ENCODE data around the gene CDH22.

Gene CDH22

GRCh38 chr20:46322641-46323040 lies 14.3 kb upstream of the CDH22 start:
- Mint-ChIP-seq H3K27me3 (ENCODE audit: low read depth) (peaks cover 10% of the 10 kb centered on the region), H3K4me3 (no peak overlapping the region), H3K9me3 (no peaks in the 10 kb centered on the region), H3K4me1 (ENCODE audit: low read depth) (no peaks in the 10 kb centered on the region), H3K36me3 (ENCODE audit: low read depth) (no peaks in the 10 kb centered on the region), H3K27ac (no peak overlapping the region)
- DNase-seq (ENCODE audit: low spot score) = no peak

- Mint-ChIP-seq H3K36me3 (ENCODE audit: low read depth) (no peaks in the 10 kb centered on the region), H3K4me1 (ENCODE audit: low read depth) (no peaks in the 10 kb centered on the region), H3K4me3 (no peak overlapping the region), H3K27me3 (ENCODE audit: low read depth) (peaks cover 53% of the 10 kb centered on the region), H3K27ac (no peak overlapping the region), H3K9me3 (no peaks in the 10 kb centered on the region)
- DNase-seq (ENCODE audit: low spot score) = no peak
Measured at GRCh38 chr20:46317685-46318177, 9.4 kb upstream of the CDH22 start.

GRCh38 chr20:46316984-46317684 lies 8.8 kb upstream of the CDH22 start:
- DNase-seq (ENCODE audit: low spot score) = no peak
- Mint-ChIP-seq H3K9me3 (no peaks in the 10 kb centered on the region), H3K27ac (no peak overlapping the region), H3K4me1 (ENCODE audit: low read depth) (peaks cover under 1% of the 10 kb centered on the region), H3K4me3 (no peak overlapping the region), H3K36me3 (ENCODE audit: low read depth) (no peaks in the 10 kb centered on the region), H3K27me3 (ENCODE audit: low read depth) (peaks cover 54% of the 10 kb centered on the region)

- H3K36me3 Mint-ChIP-seq (ENCODE audit: low read depth) = no peaks in the 10 kb centered on the region
Measured at GRCh38 chr20:46315311-46315710, 7.0 kb upstream of the CDH22 start.

GRCh38 chr20:46312945-46313861 lies 4.9 kb upstream of the CDH22 start:
- Mint-ChIP-seq H3K9me3 (no peaks in the 10 kb centered on the region), H3K36me3 (ENCODE audit: low read depth) (no peaks in the 10 kb centered on the region), H3K27me3 (ENCODE audit: low read depth) (peaks cover 83% of the 10 kb centered on the region), H3K4me1 (ENCODE audit: low read depth) (peaks cover 6% of the 10 kb centered on the region), H3K4me3 (no peak overlapping the region), H3K27ac (no peak overlapping the region)
- no peak for DNase-seq (ENCODE audit: low spot score)

More at GRCh38 chr20:46315311-46315710, 7.0 kb upstream of the CDH22 start:
- Mint-ChIP-seq H3K27me3 (ENCODE audit: low read depth) (peaks cover 72% of the 10 kb centered on the region), H3K27ac (no peak overlapping the region), H3K9me3 (no peaks in the 10 kb centered on the region), H3K4me3 (no peak overlapping the region), H3K4me1 (ENCODE audit: low read depth) (peaks cover 4% of the 10 kb centered on the region)
- no peak for DNase-seq (ENCODE audit: low spot score)

- no peak overlapping the region for H3K27ac Mint-ChIP-seq
- H3K4me3 Mint-ChIP-seq = no peak overlapping the region
- peaks cover 6% of the 10 kb centered on the region for H3K4me1 Mint-ChIP-seq (ENCODE audit: low read depth)
- H3K27me3 Mint-ChIP-seq (ENCODE audit: low read depth) = peaks cover 82% of the 10 kb centered on the region
- no peaks in the 10 kb centered on the region for H3K36me3 Mint-ChIP-seq (ENCODE audit: low read depth)
- no peaks in the 10 kb centered on the region for H3K9me3 Mint-ChIP-seq
- no peak for DNase-seq (ENCODE audit: low spot score)
Measured at GRCh38 chr20:46312075-46312944, 4.0 kb upstream of the CDH22 start.

- Mint-ChIP-seq H3K27ac (no peak overlapping the region), H3K4me3 (no peak overlapping the region), H3K36me3 (ENCODE audit: low read depth) (no peaks in the 10 kb centered on the region), H3K4me1 (ENCODE audit: low read depth) (peaks cover 8% of the 10 kb centered on the region), H3K27me3 (ENCODE audit: low read depth) (peaks cover 81% of the 10 kb centered on the region), H3K9me3 (no peaks in the 10 kb centered on the region)
- no peak for DNase-seq (ENCODE audit: low spot score)
Measured at GRCh38 chr20:46311719-46312074, 3.4 kb upstream of the CDH22 start.

- no peak overlapping the region for H3K4me3 Mint-ChIP-seq
- H3K4me1 Mint-ChIP-seq (ENCODE audit: low read depth) = peaks cover 9% of the 10 kb centered on the region
- no peaks in the 10 kb centered on the region for H3K9me3 Mint-ChIP-seq
Measured at GRCh38 chr20:46311039-46311650, 2.8 kb upstream of the CDH22 start.

GRCh38 chr20:46309945-46310344 lies 1.6 kb upstream of the CDH22 start:
- H3K27ac Mint-ChIP-seq = no peak overlapping the region
- H3K4me1 Mint-ChIP-seq (ENCODE audit: low read depth) = peaks cover 9% of the 10 kb centered on the region
- no peaks in the 10 kb centered on the region for H3K36me3 Mint-ChIP-seq (ENCODE audit: low read depth)
- H3K4me3 Mint-ChIP-seq = no peak overlapping the region
- no peak for DNase-seq (ENCODE audit: low spot score)
- no peaks in the 10 kb centered on the region for H3K9me3 Mint-ChIP-seq
- peaks cover 80% of the 10 kb centered on the region for H3K27me3 Mint-ChIP-seq (ENCODE audit: low read depth)

More at GRCh38 chr20:46311039-46311650, 2.8 kb upstream of the CDH22 start:
- peaks cover 81% of the 10 kb centered on the region for H3K27me3 Mint-ChIP-seq (ENCODE audit: low read depth)
- no peaks in the 10 kb centered on the region for H3K36me3 Mint-ChIP-seq (ENCODE audit: low read depth)
- DNase-seq (ENCODE audit: low spot score) = no peak
- H3K27ac Mint-ChIP-seq = no peak overlapping the region

GRCh38 chr20:46307999-46308257 lies 370 bp downstream of the CDH22 start:
- Mint-ChIP-seq H3K9me3 (no peaks in the 10 kb centered on the region), H3K36me3 (ENCODE audit: low read depth) (no peaks in the 10 kb centered on the region), H3K27ac (no peak overlapping the region), H3K4me3 (no peak overlapping the region), H3K4me1 (ENCODE audit: low read depth) (peaks cover 9% of the 10 kb centered on the region), H3K27me3 (ENCODE audit: low read depth) (peaks cover 71% of the 10 kb centered on the region)
- DNase-seq (ENCODE audit: low spot score) = no peak

GRCh38 chr20:46307139-46307998 lies 929 bp downstream of the CDH22 start:
- peaks cover 69% of the 10 kb centered on the region for H3K27me3 Mint-ChIP-seq (ENCODE audit: low read depth)
- peak overlapping the region; percentile 24 for H3K4me3 Mint-ChIP-seq
- H3K4me1 Mint-ChIP-seq (ENCODE audit: low read depth) = peaks cover 9% of the 10 kb centered on the region
- H3K9me3 Mint-ChIP-seq = no peaks in the 10 kb centered on the region
- no peaks in the 10 kb centered on the region for H3K36me3 Mint-ChIP-seq (ENCODE audit: low read depth)
- DNase-seq (ENCODE audit: low spot score) = peak; percentile 50
- H3K27ac Mint-ChIP-seq = no peak overlapping the region

- Mint-ChIP-seq H3K27me3 (ENCODE audit: low read depth) (peaks cover 64% of the 10 kb centered on the region), H3K4me3 (peak overlapping the region; percentile 42), H3K4me1 (ENCODE audit: low read depth) (peaks cover 5% of the 10 kb centered on the region), H3K27ac (no peak overlapping the region), H3K9me3 (no peaks in the 10 kb centered on the region), H3K36me3 (ENCODE audit: low read depth) (no peaks in the 10 kb centered on the region)
- no peak for DNase-seq (ENCODE audit: low spot score)
Measured at GRCh38 chr20:46306743-46307138, 1.6 kb downstream of the CDH22 start.

- Mint-ChIP-seq H3K36me3 (ENCODE audit: low read depth) (no peaks in the 10 kb centered on the region), H3K4me3 (no peak overlapping the region), H3K4me1 (ENCODE audit: low read depth) (peaks cover 5% of the 10 kb centered on the region), H3K27me3 (ENCODE audit: low read depth) (peaks cover 56% of the 10 kb centered on the region), H3K27ac (no peak overlapping the region), H3K9me3 (no peaks in the 10 kb centered on the region)
- no peak for DNase-seq (ENCODE audit: low spot score)
Measured at GRCh38 chr20:46305973-46306360, 2.3 kb downstream of the CDH22 start.
